Psoas muscle (tissue), 8 donors: ENCODE data around the gene ANAPC15. TPM values are rescaled to one million over a fixed set of nuclear protein-coding genes. Genes with fewer than 3 reads are reported as not detected.

ENCODE experiments used
- ATAC-seq, 4 donors: fragments of 200-7000 bp; cut with Tn5 transposase; one replicate each; pipeline ENCODE4 v1.9.1; 2020; ENCODE audit warnings: moderate library complexity in 3 of 4, mild to moderate bottlenecking in 2 of 4
- DNase-seq, 2 donors: peaks; one replicate each; pipeline ENCODE4 v3.0.0-alpha.2; 2020
- H3K27ac ChIP-seq: fragments of 200-600 bp; one replicate; pipeline ENCODE4 v1.8.0; 2022
- H3K27me3 ChIP-seq, 3 donors: fragments of 200-600 bp in 1 of 3; one replicate each; pipeline versions ENCODE4 v1.6.1 to v1.8.0; 2013 to 2022; ENCODE audit warnings: low read length in 2 of 3, mild to moderate bottlenecking in 2 of 3, moderate library complexity in 1 of 3; ENCODE audit not compliant: insufficient read depth in 3 of 3
- H3K36me3 ChIP-seq, 2 donors: fragments of 200-600 bp in 1 of 2; one replicate each; pipeline versions ENCODE4 v1.6.1 to v1.8.0; 2013 to 2022; ENCODE audit warnings: low read depth in 1 of 2, mild to moderate bottlenecking in 1 of 2, moderate library complexity in 1 of 2; ENCODE audit not compliant: insufficient read depth in 1 of 2
- H3K4me1 ChIP-seq: fragments of 200-600 bp; one replicate; pipeline ENCODE4 v1.8.0; 2022
- H3K4me3 ChIP-seq: fragments of 200-600 bp; one replicate; pipeline ENCODE4 v1.8.0; 2022; ENCODE audit warnings: mild to moderate bottlenecking
- H3K9me3 ChIP-seq: fragments of 200-600 bp; one replicate; pipeline ENCODE4 v1.8.0; 2022
- CTCF ChIP-seq: fragments of 200-600 bp; IDR thresholded peaks from one replicate; pipeline ENCODE4 v1.8.0; 2022; ENCODE audit warnings: antibody characterized with exemption
- WGBS, 3 donors: extraction: QIAGEN DNeasy Blood & Tissue Kit; methylation state at CpG; one replicate each; pipeline versions ENCODE4 v1.1.6 to v1.1.7; 2013; 5-methylcytosine and 5-hydroxymethylcytosine counted together
- intact Hi-C, 2 donors: fragments of 100-400 bp; cut with DNase I; formaldehyde crosslinking; loops; one replicate each; pipeline versions ENCODE4 v1.11.0 to v1.14.2; 2022
- polyA plus RNA-seq, 3 donors: library from polyadenylated mRNA; stranded (reverse); fragments of 200-250 nt; gene quantifications; one replicate each; pipeline ENCODE4 v1.2.3, GENCODE V29; 2013
- total RNA-seq, 4 donors: library from RNA; stranded (reverse); fragmentation: NEBNext Ultra II Directional in 2 of 4; extraction: Animal tissue kit (Norgen Biotek cat#: 25700) in 2 of 4; gene quantifications; one replicate each; pipeline versions ENCODE4 v1.2.1 to v1.2.4, GENCODE V29; 2021 to 2023
- donor health status: healthy with polysubstance abuse.
- donor health status: DM: no; HTN: no; CAD: no; lungs with moderate emphysema.
- donor health status: Bipolar disorder and iron deficiency.
- donor health status: healthy.
- donor health status: DM: yes; HTN: yes; CAD: no.
- donor health status: DM: no; HTN: no; CAD: no.
- donor health status: DM: no; HTN: no; CAD: no.
- donor health status: DM: yes; HTN: yes; CAD: no.

ANAPC15 gene
- total and polyA plus RNA-seq, 7 donors = 32.7 to 49.2 (median 37.5) TPM

GRCh38 chr11:72081821-72082453 is 30.6 kb downstream of the ANAPC15 start:
- WGBS, 3 donors = 94 to 96% (median 95%) methylated on average over 3 of the region's 3 CpGs
- H3K9me3 ChIP-seq = no peaks in the 10 kb centered on the region
- ATAC-seq (no peak), DNase-seq (no peak)
- no peaks in the 10 kb centered on the region for H3K36me3 ChIP-seq
- H3K4me1 ChIP-seq = peaks cover 22% of the 10 kb centered on the region
- H3K27me3 ChIP-seq = no peaks in the 10 kb centered on the region
- no peak for TF ChIP-seq CTCF
- intact Hi-C loops = loop anchor here in 1 of 2 donors (2.0 kb wide), 1 partner anchor 41 kb away; no protein-coding TSS in a partner anchor
- H3K4me3 ChIP-seq = peak overlapping the region; percentile 94
- peak overlapping the region; percentile 91 for H3K27ac ChIP-seq

GRCh38 chr11:72081184-72081644 is 31.3 kb downstream of the ANAPC15 start:
- intact Hi-C loops = loop anchor here in 1 of 2 donors (2.0 kb wide), 1 partner anchor 40 kb away; no protein-coding TSS in a partner anchor
- DNase-seq (no peak), ATAC-seq (no peak)
- H3K4me1 ChIP-seq = peaks cover 22% of the 10 kb centered on the region
- peak overlapping the region; percentile 94 for H3K4me3 ChIP-seq
- TF ChIP-seq CTCF = no peak
- no peaks in the 10 kb centered on the region for H3K27me3 ChIP-seq
- H3K27ac ChIP-seq = peak overlapping the region; percentile 91
- H3K9me3 ChIP-seq = no peaks in the 10 kb centered on the region
- H3K36me3 ChIP-seq = no peaks in the 10 kb centered on the region
- 66 to 72% (median 71%) methylated on average over 21 of the region's 21 CpGs for WGBS, 3 donors

- no peak for TF ChIP-seq CTCF
- Histone ChIP-seq H3K4me3 (peak within 1 kb of the TSS; percentile 94), H3K4me1 (peaks cover 22% of the 10 kb centered on the region), H3K9me3 (no peaks in the 10 kb centered on the region), H3K27ac (peak within 1 kb of the TSS; percentile 91), H3K36me3 (no peaks in the 10 kb centered on the region), H3K27me3 (no peaks in the 10 kb centered on the region)
- DNase-seq (peak; percentile 99), ATAC-seq (peak; percentile 95 to 98 (median 97))
- 1% methylated on average over 60 of the region's 60 CpGs for WGBS, 3 donors
- intact Hi-C loops = loop anchor here in 1 of 2 donors (2.0 kb wide), 1 partner anchor 40 kb away; no protein-coding TSS in a partner anchor
Measured at GRCh38 chr11:72080326-72081183, 31.9 kb downstream of the ANAPC15 start, which contains the start of the genes LRRC51 and NUMA1. Gene LRRC51 (plus strand): TSS chr11:72080850. CDS start chr11:72089084, 8,234 bp downstream. Gene NUMA1 (minus strand): TSS chr11:72080542. CDS start chr11:72035943, 44,599 bp downstream.

GRCh38 chr11:72079819-72080325 is 32.6 kb downstream of the ANAPC15 start:
- TF ChIP-seq CTCF = no peak
- no peak for DNase-seq
- no peaks in the 10 kb centered on the region for H3K27me3 ChIP-seq
- peaks cover 22% of the 10 kb centered on the region for H3K4me1 ChIP-seq
- intact Hi-C loops = loop anchor here (2.0 to 5.0 kb wide), 2 partner anchors 38 to 39 kb away; no protein-coding TSS in a partner anchor
- 5 to 8% (median 6%) methylated on average over 16 of the region's 16 CpGs for WGBS, 3 donors
- H3K27ac ChIP-seq = peak overlapping the region; percentile 91
- no peaks in the 10 kb centered on the region for H3K36me3 ChIP-seq
- no peaks in the 10 kb centered on the region for H3K9me3 ChIP-seq
- peak overlapping the region; percentile 94 for H3K4me3 ChIP-seq
- ATAC-seq = peak; percentile 2 to 69 (median 52)
